GM18517 (cell line): ENCODE measurements around the gene TSPAN9.

ENCODE experiments used
- ATAC-seq: cut with Tn5 transposase; IDR thresholded peaks from one replicate; pipeline ENCODE4 v1.9.1; 2021; ENCODE audit warnings: mild to moderate bottlenecking, moderate library complexity; ENCODE audit not compliant: unreplicated experiment

Gene TSPAN9

GRCh38 chr12:3075315-3075714 is 1.9 kb upstream of the TSPAN9 start:
- no peak for ATAC-seq

DNA sequence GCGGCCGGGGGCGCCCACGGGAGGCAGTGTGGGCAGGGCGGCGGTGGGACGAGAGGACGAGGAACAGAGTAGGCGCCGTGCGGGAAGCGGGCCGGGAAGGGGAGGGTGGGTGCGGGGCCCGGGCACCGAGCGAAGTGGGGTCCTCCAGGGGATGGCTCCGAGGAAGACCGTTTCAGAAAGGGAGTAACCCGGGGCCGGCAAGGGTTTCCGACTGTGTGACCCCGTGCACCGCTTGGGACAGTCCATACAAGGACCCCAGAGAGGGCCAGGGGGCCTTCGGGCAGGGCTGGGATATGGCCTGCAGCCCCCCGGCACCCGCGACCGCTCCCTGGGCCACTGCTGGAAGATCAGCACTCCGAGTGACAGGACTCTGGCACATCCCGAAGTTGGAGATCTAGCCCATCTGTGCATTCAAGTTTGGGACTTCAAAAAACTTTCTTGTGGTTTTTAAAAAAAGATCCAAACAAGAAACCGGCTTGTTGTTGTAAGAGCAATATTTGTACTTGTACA is 448 bp downstream of the TSPAN9 start:
- no peak for ATAC-seq

DNA sequence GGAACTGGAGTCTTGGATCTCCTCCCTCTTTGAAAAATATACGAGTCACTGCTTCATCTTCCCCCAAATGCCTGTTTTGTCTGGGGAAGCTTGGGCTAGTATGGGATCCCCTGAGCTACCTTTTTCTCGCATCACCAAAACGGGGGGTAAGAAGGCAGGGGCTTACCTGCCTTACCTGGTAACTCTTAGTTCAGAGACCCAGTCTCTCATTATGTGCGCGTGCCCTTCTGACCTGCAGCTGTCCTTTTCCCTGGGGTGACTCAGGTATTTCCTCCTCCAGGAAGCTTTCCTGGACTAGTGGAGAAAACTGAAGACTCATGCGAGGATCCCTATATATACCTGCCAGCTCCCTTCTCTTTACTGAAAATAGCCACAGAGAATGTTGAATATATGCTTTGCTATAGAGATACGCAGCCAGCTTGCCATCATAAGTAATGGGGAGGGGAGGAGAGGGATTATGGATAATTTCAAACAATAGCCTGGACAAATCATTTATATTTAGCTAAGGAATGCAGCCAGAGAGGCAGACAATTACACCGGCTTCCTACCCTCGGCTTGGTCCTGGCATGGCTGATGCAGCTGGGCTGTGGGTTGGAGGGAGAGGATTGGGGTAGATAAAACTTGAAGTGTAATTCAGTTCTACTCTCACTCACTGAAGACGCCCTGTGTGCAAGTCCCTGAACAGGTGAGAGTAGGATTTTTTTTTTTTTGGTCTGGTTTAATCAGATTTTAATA is 1.1 kb downstream of the TSPAN9 start:
- ATAC-seq = no peak

GRCh38 chr12:3081091-3081490 is 3.9 kb downstream of the TSPAN9 start:
- ATAC-seq = no peak

DNA sequence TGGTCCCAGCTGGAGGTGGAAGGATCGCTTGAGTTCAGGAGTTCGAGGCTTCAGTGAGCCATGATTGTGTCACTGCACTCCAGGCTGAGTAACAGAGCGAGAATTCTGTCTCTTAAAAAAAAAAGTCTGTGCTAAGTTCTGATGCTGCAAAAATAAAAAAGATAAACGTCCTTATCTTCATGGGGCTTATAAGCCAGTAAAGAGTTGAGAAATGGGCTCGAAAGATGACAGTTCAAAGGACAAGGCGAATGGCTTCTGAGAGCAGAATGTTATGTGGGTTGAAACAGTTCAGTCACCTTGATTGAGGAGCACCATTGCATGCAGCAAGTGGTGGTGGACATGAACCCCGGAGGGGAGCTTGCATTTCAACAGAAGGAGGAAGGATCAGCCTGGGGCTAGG is 4.7 kb downstream of the TSPAN9 start:
- ATAC-seq = no peak

- no peak for ATAC-seq
These were observed 6.2 kb downstream of the TSPAN9 start for GRCh38 chr12:3083241-3083920.

DNA sequence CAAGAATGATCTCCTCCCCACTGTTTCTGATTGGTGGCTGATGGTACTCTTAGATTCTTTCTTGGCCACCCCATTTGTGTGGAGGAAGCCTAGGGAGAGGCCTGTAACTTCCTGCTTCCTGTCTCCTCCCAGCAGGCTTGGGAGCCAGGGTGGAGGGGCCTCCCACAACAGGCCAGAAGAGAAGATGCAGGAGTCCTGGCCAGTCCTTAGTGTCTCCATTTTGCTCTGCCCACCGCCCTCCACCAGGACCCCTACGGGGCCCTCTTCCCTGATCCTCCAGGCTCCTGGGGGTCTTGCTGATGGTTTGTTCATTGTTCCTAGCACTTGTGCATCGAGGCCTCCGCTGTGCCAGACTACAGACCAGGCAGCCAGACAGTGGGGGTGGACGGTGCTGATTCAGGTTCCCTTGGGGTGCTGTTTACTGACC is 6.8 kb downstream of the TSPAN9 start:
- no peak for ATAC-seq

DNA sequence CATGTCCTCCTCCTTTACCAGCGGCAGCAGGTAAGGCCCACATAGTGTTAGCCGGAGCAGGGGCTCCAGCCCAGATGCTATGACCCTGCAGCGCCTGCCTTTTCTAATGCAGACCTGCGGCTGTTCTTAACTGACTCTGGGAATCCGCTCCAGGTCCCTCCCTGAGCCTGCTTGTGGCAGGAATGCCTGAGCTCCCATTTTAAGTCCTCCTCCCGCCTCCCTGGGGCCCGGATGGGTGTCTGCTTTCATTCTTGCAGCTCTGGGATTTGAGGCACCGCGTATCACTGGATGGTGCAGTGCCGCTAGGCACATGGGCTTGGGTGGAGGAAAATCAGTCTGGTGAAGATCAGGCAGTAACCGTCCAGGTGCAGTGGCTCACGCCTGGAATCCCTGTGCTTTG is 7.6 kb downstream of the TSPAN9 start:
- no peak for ATAC-seq

- no peak for ATAC-seq
These were observed 8.4 kb downstream of the TSPAN9 start for GRCh38 chr12:3085341-3086139.

- ATAC-seq = no peak
These were observed 9.0 kb downstream of the TSPAN9 start for GRCh38 chr12:3086211-3086610.

DNA sequence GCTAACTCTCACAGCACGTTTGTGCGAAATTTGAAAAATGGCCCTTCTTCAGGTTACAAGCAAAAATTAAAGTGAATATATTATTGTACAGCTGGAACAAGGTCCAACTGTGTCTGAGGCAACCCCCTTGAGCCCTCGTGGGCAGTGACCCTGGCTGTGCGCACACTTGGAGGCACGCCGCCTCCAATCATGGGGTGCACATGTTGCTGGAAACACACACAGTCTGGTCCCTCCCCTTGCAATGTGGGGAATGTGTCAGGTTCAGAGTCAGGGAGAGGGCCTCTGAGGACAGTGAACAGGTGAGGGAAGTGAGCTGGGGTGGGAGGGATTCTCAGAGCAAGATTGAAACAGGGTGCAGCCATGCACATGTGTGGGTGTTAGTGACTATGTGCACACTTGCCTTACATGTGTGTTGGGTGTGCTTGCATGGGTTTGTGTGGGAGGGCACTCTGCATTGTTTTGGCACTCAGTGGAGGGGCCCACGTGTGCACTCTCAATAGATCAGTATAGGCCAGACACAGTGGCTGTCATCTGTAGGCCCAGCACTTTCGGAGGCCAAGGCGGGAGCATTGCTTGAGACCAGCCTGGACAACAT is 9.6 kb downstream of the TSPAN9 start:
- ATAC-seq = no peak

- ATAC-seq = no peak
These were observed 10.8 kb downstream of the TSPAN9 start for GRCh38 chr12:3087758-3088650.

DNA sequence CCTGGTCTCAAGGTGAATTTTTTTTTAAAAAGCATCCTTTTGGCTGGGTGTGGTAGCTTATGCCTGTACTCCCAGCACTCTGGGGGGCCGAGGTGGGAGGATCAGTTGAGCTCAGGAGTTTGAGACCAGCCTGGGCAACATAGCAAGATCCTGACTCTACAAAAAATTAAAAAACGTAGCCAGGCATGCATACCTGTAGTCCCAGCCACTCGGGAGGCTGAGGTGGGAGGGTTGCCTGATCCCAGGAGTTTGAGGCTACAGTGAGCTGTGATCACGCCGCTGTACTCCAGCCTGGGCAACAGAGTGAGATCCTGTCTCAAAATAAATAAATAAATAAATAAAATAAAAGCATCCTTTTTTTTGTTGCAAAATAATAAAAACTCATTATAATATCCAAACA is 12.4 kb downstream of the TSPAN9 start:
- ATAC-seq = no peak

DNA sequence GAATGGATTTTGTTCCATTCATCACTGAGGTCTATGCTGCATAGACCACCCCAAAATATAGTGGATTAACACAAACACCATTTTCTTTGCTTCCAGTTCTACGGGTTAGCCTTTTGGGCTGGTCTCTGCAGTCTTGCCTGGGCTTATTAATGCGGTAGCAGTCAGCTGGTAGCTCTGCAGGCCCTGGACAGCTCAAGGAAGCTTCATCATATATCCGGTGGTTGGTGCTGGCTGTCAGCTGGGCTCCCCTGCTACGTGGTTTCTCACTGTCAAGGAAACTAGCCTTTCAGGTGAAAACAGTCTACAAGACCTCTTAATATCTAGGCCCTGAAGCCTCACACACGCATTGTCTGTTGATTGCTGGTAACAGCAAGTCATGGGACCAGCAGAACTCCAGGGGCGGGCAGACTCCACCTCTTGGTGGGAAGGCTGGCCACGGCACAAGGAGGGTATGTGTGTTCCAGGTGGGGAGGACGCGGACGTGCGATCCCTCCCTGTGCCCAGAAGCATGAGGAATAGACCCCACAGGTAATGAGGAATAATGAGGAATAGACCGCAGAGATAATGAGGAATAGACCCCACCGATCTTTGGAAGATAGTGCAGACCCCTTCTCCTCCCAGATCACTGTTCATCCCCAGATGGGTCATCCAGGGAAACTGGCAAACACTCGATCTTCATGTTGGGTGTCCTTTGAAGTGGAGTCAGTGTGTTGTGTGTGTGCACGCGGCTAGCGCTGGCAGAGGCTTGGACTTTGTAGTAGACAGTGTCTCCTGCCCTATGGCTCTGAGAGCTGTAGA is 13.3 kb downstream of the TSPAN9 start:
- no peak for ATAC-seq

DNA sequence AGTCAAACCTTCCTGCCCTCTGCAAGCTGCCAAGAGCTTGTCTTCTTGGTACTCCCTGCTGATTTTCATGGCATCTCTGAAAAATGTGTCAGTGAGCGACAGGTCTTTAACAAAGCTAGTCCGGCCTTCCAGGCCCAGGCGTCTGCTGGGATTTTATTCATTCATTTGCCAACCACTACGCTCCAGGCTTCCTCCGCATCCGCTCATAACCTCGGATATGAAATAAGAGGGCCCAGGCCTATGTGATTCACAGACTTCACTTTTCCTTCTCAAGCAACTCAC is 13.8 kb downstream of the TSPAN9 start:
- ATAC-seq = no peak

GRCh38 chr12:3091382-3092241 is 14.4 kb downstream of the TSPAN9 start:
- no peak for ATAC-seq

- no peak for ATAC-seq
These were observed 15.6 kb downstream of the TSPAN9 start for GRCh38 chr12:3092764-3093163.

GRCh38 chr12:3097186-3097804 is 20.1 kb downstream of the TSPAN9 start:
- ATAC-seq = no peak
